GM21390 (cell line): Measurements from ENCODE around the gene FBXL7.

Source experiments
- ATAC-seq: cut with Tn5 transposase; IDR thresholded peaks from one replicate; pipeline ENCODE4 v1.9.1; 2021; ENCODE audit not compliant: unreplicated experiment

Gene FBXL7

DNA sequence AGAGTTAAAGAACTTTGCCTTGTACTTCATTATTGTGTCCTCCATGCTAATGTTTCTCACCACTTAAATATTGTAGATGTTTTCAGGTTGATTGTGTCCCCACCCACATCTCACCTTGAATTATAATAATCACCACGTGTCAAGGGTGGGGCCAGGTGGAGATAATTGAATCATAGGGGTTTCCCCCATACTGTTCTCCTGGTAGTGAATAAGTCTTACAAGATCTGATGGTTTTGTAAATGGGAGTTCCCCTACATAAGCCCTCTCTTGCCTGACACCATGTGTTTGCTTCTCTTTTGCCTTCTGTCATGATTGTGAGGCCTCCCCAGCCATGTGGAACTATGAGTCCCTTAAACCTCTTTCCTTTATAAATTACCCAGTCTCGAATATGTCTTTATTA is 248.3 kb downstream of the FBXL7 start:
- no peak for ATAC-seq

DNA sequence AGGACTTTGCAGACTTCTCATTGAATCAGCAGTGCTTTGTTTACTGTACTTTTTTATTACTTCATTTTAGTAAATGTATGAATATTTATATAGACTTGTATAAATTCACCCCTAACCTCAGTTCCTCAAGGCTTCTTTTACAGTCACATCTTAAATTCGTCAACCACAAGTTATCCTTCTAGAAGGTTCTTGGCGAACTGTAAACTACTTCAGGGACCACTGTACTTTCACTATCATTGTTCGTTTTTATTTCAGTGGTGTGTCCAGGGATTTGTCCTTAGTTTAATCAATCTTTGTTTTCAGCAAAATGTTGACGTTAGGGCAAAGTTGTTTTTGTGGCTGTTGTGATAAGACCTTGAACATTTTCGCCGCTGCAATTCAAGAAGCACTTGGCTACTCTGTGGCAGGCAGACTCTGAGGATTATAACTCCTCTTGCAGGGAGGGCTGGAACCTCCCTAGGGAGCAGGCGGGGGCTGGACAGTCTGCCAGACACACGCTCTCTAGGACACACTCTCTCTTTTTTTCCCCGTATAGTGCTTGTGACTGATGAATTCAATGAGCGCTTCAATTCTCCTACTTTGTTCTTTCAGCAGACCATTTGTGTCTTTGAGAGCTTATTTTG is 252.8 kb downstream of the FBXL7 start:
- no peak for ATAC-seq

DNA sequence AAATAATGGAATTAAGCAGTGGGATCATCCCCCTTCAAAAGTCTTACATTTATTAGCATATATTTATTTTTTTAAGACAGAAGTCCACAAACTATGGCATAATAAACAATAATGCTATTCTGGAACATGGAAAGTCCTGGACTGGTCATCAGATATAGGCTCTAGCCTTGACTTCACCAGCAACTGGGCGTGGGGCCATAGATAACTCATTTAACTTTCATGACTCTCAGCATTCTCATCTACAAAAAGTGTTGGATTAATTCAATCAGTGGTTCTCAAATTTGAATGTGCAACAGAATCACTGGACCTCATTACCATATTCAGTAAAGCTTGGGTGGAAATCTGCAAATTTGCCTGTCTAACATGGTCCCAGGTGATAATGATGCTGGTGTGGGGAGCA is 253.8 kb downstream of the FBXL7 start:
- no peak for ATAC-seq

DNA sequence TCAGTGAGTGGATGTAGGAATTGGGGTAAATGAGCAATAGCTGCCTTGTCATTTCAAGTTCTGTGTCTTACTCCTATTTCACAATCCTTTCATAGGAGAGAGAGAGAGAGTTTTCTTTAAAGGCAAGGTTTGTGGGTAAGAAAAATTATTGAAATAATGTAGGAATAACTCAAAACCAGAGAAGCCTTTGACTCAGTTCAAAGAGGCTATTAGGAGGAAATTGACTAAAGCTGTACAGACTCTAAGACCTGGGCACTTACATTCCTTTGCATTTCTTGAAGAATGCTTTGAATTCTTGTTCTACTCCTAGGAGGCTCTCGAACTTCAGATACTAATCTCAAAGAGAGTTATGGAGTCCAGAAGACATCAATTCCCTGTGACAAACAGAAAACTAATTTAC is 257.1 kb downstream of the FBXL7 start:
- no peak for ATAC-seq

DNA sequence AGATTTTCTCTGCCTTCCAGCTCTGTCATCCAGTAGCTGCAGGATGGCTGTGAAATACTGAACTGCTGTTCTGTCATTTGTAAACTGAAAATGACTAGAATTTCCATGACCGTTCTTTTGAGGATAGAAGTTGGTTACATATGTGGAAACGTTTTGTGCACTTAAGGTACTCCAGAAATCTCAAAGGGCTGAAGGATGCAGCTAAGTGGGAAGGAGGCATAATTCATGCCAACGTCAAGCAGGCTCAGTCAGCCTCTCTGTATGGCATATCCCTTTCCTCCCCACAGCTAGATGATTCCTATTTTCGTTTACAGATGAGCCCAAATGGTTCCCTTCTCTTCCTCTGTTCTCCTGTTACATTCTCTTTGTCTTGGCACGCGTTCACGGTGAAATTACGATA is 257.6 kb downstream of the FBXL7 start:
- ATAC-seq = no peak

DNA sequence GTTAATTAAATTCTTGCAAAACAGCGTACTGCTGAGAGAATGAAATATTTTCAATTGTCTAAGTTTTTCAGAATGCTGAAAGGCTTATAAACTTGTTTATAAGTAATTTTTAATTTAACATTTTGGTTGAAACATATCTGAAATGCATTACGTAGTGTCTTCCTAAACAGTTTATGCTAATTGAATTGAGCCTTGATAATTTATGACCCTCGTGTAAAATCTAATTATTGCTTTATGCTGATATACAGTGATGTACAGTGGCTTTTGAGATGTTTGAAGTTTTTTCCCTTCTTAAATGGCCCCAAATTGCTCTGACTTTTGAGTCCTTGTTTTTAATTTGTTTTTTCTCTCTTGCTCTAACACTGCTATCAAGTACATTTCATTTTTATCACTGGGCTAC is 262.7 kb downstream of the FBXL7 start:
- ATAC-seq = no peak

DNA sequence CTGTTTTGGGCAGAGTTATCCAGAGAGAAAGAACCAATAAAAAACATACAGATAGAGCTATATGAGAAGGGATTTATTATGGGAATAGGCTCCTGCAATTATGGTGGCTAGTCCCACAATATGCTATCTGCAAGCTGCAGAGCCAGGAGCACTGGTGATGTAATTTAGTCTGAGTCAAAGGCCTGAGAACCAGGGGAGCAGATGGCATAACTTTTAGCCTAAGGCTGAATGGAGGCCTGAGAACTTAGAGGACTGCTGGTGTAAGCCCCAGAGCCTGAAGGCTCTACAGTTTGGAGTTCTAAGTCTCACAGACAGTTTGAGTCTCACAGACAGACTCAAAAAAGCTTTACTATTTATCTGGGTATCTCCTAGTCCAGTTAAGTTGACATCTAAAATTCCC is 263.8 kb downstream of the FBXL7 start:
- no peak for ATAC-seq

DNA sequence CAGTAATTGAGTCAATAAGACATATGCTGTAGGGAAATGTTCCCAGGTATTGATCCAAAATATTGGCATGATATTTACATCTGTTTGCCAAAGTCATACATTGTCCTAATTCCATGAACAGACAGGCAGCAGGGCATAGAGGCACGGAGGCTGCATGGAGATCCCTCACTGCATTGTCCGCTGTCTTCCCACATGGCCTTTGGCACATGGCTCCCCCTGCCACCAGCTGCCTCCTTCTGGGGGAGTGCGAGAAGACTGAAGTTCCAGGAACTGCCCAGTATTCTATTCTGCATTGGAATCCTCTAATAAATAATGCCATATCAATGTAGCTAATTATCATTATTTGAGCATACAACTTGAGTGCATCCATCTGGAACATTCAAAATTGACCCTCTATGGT is 269.0 kb downstream of the FBXL7 start:
- ATAC-seq = no peak

DNA sequence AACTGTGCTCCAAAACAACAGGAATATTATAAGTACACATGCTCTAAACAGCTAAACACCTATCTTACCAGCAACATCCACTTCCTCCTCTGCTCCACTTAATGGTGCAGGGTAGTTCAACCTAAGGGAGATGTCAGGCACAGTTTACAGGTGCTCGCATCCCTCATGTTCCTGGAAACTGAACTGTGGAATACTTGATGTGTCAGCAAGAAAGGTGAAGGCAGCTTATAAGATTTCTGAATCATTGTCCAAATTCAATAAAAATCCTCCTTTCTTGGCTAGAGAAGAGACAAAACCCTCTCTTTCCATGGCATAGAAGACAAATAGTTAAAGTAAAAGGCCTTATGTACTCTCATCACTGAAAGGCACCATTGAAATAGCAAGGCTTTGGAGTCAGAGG is 272.2 kb downstream of the FBXL7 start:
- no peak for ATAC-seq

DNA sequence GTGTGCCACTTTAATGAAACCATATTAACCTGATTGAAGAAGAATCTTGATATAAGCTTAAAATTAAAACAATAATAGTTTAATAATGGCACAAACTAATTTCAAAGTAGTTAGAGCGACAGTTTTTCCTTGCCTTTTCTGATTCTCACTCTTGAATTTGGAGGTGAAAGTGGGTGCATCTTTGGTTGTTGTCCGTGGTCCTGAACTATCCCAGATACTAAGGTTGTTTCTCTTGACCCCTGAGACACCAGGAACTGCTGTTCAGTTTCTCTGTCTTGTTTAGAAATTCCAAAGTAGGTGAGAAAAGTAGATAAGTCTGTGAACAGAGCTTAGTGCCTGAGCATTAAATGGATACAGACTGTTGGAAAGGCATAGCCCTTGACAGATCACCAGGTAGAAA is 274.7 kb downstream of the FBXL7 start:
- ATAC-seq = no peak

DNA sequence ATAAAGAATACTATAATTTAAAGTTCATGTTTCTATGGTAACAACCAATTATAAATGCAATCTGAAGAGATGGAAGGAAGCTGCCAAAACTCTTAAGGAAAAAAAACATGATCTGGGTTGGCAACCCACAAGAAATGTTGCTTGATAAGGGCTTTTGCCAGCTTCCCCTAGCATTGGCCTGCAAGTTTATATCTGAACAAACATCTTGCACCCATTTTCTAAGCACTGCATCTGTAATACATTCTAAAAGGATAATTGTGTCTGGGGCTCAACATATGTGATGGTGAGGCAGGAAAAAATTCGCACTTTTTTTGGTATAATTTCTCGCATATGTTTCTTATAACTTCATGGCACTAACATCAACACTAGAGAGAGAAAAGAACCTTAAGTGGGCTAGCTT is 276.4 kb downstream of the FBXL7 start:
- no peak for ATAC-seq

DNA sequence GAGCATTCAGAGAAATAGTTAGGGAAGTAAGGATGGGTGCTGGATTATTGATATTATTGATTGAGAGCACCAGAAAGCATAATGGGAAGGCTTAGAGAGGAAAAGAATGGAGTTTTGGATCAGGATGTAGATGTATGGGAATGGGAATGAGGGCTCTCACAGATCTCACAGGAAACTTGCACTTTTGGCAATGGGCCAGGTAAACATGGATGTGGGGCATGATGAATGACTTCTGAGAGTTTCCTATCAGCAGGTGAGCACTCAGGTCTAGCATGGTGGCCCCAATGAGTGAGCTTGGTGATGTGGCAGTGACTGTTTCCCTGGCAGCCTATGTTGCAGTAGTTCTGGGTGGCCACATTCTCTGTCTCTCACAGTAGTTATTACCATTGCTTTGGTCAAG is 283.8 kb downstream of the FBXL7 start:
- no peak for ATAC-seq

DNA sequence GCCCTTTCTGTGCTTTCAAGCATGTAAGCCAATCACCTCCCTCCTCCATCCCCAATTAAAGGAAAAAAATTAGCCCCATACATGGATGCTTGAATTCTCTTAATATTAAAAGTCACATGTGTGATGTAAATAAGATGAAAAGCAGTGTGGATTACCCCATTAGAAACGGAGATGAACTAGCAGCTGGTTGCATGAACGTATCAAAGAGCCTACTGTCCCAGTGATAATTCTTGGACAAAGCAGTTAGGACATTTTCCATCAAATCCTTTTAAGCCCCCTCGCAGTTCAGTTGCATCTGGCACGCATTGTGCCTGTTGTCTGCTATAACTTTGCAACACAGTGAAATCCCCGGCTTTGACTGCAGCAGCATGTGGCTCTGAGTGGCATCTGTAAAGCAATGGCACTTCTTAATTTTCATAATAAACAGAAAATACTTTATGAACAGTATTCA is 285.6 kb downstream of the FBXL7 start:
- ATAC-seq = no peak

DNA sequence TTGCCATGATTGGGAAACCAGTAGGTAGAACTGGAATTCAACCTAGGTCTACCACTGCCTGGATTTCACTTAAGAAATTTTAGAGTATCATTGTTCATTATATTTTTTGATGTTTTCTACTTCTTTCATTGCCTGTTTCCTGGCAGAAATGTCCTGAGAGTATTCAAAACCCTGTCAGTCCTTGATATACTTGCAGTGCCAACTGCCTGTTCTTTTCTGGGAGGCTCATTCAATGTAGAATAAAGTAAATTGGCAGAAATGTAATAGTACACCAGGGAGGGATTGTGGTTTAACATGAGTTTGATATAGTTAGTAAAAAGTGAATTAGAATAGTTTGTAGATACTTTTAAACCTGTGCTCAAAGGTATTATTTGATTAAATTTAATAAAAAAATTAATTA is 286.3 kb downstream of the FBXL7 start:
- ATAC-seq = no peak

DNA sequence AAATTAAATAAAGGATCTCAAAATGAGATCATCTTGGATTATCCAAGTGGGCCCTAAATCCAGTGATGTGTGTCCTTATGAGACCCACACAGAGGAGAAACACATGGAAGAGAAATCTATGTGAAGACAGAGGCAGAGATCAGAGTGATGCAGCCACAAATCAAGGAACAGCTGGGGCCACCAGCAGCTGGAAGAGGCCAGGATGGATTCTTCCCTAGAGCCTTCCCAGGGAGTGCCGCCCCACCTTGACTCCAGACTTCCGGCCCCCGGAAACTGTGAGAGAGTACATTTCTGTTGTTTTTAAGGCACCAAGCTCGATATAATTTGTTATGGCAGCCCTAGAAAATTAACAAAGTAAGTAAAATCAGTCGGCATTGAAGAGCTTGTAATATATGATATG is 286.9 kb downstream of the FBXL7 start:
- ATAC-seq = no peak

DNA sequence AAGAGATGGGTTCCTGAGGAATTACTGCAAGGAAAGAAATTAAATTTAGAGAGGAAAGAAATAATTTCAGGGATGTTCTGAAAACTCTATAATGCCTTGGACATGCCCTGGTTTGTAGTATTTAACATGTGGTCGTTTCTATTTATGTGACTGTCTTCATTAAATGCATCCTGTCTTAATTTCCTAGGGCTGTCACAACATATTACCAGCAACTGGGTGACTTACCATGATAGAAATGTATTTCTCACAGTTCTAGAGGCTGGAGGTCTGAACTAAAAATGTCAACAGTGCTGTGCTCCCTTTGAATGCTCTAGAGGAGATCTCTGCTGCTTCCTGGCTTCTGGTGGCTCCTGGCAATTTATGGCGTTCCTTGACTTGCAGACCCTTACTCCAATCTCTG is 287.7 kb downstream of the FBXL7 start:
- ATAC-seq = no peak

DNA sequence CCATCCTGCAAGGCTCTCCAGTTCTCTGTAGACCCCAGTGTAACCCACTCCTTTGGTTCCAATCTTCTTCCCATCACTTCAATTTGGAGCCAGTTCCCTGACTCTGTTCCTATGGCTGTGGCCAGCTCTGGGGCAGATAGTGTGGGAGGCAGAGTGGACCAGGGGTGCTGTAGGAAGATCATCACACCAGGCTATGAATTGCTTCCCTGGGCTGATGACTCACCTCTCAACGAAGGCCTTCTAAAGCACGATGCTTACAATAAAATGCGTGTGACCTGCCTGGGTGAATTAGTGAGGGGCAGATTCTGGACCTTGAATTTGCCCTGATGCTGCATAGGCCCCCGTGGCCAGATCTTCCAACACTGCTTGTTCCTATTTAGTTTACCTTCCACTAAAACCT is 289.7 kb downstream of the FBXL7 start:
- ATAC-seq = no peak

DNA sequence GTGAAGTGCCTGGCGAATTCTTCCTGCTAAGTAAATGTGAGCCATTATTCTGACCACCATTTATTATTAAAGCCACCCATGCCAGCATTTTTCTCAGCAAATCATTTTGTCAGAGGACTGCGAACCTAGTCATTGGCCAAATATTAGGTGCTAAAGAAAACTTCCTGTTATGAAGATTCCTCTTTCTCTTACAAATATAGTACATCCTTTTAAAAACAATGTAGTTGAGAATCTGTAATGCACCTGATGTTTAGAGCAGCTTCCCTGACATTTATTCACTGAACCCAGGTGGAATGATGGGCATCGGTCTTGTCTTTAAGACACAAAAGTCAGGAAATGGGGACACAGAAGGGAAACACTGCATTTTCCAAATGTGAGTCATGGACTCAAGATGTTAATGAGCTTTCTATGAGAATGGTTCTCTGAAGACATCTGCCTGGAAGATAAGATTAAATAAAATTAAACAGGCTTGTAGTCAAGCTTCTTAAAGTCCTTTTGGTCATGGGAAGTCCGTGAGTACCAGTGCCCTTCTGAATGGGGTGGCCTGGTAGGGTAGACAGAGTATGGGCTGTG is 290.6 kb downstream of the FBXL7 start:
- ATAC-seq = no peak

DNA sequence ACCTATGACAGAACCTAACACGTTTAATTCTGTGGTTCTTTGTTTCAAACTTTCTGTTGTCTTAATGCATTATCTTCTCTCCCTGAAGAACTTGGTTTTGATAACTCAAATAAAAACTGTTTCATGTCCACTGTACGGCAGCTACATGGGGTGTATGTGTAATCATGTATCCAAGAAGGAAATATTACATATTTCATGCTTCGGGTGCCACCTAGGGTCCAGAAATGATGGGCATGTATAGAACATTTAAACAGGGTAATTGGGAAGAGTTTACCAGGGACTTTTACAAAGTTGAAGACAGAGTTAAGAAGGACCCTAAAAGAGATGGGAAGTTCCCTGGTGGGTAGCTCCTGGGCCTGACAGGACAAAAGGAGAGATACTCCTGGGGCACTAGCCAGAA is 291.3 kb downstream of the FBXL7 start:
- no peak for ATAC-seq

DNA sequence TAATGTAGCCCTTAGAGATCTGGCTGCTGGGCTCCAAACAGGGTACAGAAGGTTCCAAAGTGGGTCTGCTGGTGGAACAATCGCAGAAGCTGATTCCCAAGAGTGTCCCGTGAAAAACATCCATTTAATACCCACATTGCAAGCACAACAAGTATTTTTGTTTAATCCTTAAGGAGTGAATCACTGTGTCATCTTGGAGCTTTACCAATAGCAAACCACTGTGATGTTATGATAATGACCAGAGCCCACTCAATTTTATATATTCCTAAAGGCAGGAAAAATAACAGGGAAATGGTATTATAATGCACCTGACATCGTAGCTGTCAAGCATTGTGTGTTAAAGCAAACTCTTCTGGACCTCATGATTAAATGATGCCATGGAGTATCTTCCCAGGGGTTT is 291.9 kb downstream of the FBXL7 start:
- no peak for ATAC-seq

DNA sequence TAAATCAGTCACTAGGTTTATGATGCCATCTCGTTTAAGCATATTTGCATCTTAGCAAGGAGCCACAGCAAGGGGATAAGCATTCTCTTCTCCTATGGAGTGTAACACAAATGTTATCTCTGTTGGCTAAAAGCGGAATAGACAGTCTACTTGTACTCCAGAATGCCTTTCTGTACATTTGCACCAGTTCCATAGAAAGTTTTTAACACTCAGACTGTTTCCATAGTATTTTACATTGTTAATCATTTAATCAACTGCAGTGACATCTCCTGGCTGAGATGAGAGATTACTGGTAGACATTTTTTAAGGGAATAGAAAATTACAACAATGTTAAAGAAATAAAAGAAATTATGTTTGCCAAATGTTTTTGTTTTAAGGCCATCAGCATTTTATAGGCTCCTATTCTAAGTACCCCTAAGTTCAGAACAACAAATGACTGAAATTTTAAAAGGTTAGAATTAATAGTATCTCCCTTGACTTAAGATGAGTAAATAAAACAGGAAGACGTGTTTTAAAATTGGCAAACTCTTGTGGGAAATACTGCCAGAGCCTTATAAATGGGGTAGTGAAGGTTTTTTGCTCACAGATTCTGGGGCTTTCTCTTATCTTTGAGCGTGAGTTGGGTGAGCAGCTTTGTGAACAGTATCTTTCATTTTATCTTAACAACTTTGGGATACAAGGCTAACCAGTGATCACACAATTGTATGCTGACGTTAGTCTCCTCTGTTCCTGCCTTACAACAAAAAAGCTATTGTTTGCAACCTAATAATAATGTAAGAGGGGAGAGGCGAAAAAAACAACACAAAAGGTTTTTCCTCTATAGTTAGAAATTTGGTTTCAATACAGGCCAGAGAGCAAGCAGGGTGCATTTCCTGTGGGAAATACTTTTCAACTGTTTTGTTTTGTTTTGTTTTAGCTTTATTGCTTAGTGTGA is 294.3 kb downstream of the FBXL7 start:
- no peak for ATAC-seq

DNA sequence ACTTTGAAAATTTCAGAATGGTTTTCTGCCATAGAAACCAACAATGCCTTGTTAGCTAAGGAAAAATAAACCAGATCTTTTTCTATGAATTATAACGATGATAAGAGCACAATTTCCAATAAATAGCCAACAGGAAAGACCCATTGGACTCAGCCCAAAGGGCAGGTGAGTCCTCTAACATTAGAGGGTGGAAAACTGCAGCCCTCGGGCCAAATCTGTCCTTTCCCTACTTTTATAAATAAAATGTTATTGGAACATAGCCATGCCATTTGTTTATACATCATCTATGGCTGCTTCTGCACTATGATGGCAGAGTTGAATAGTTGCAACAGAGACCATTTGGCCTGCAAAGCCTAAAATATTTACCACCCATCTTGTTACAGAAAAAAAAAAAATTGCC is 296.1 kb downstream of the FBXL7 start:
- ATAC-seq = no peak
